Fibroblast of lung (primary cell): Measurements from ENCODE around the gene DPY30. TPM values are rescaled to one million over a fixed set of nuclear protein-coding genes. Genes with fewer than 3 reads are reported as not detected.
A peak's percentile ranks its signal among the peaks of the same experiment; 100 is the strongest.

Experiments
- DNase-seq, 2 donors: peaks; one replicate each; pipeline versions ENCODE4 v3.0.0 to v3.0.0-alpha.2; 2010; ENCODE audit warnings: low read depth in 2 of 2
- H2AFZ ChIP-seq: 2 replicates; pipeline ENCODE4 v1.5.1; 2012; ENCODE audit warnings: low read length, control low read depth, inconsistent platforms
- H3K27ac ChIP-seq: 2 replicates; pipeline ENCODE4 v1.5.1; 2011; ENCODE audit warnings: low read length, control low read depth; ENCODE audit not compliant: insufficient read depth
- H3K27me3 ChIP-seq: 2 replicates; pipeline ENCODE4 v1.5.1; 2011; ENCODE audit warnings: mild to moderate bottlenecking, low read length; ENCODE audit not compliant: control insufficient read depth, insufficient read depth
- H3K36me3 ChIP-seq: 2 replicates; pipeline ENCODE4 v1.5.1; 2011; ENCODE audit warnings: low read length; ENCODE audit not compliant: control insufficient read depth, insufficient read depth
- H3K4me1 ChIP-seq: 2 replicates; pipeline ENCODE4 v1.5.1; 2011; ENCODE audit warnings: low read length; ENCODE audit not compliant: control insufficient read depth, insufficient read depth; ENCODE audit errors: extremely low read depth
- H3K4me2 ChIP-seq: 2 replicates; pipeline ENCODE4 v1.5.1; 2011; ENCODE audit warnings: low read length, control low read depth; ENCODE audit not compliant: insufficient read depth; ENCODE audit errors: extremely low read depth
- H3K4me3 ChIP-seq, 4 experiments: fragments of 200-600 bp in 1 of 4; sonication (generic) in 1 of 4; replicated peaks in 1 of 4; 2 replicates each; pipeline ENCODE4 v1.5.1; 2011 to 2016; ENCODE audit warnings: low read length in 4 of 4, low read depth in 3 of 4, mild to moderate bottlenecking in 3 of 4, control low read depth in 2 of 4, inconsistent platforms in 1 of 4, mixed read lengths in 1 of 4; ENCODE audit not compliant: insufficient read depth in 1 of 4; ENCODE audit errors: control extremely low read depth in 1 of 4
- H3K79me2 ChIP-seq: 2 replicates; pipeline ENCODE4 v1.5.1; 2012; ENCODE audit warnings: mild to moderate bottlenecking, low read length, inconsistent platforms; ENCODE audit not compliant: control insufficient read depth, insufficient read depth
- H3K9ac ChIP-seq: 2 replicates; pipeline ENCODE4 v1.5.1; 2011; ENCODE audit warnings: mild to moderate bottlenecking, low read length, control low read depth; ENCODE audit not compliant: insufficient read depth
- H3K9me3 ChIP-seq: 2 replicates; pipeline ENCODE4 v1.5.1; 2012; ENCODE audit warnings: low read depth, low read length; ENCODE audit not compliant: control insufficient read depth, insufficient read depth
- H4K20me1 ChIP-seq: 2 replicates; pipeline ENCODE4 v1.5.1; 2011; ENCODE audit warnings: low read length; ENCODE audit not compliant: control insufficient read depth, insufficient read depth; ENCODE audit errors: extremely low read depth
- EZH2 ChIP-seq: IDR thresholded peaks from 2 replicates; pipeline ENCODE4 v1.5.1; 2012; ENCODE audit warnings: low read length, control low read depth, mild to moderate bottlenecking; ENCODE audit errors: missing control alignments
- polyA plus RNA-seq, 2 donors: library from polyadenylated mRNA; depleted of rRNA in 1 of 2; stranded (reverse) in 1 of 2; unstranded in 1 of 2; fragments of >200 nt; gene quantifications; 2 replicates each; pipeline ENCODE4 v1.2.1, GENCODE V29; 2011 to 2012; ENCODE audit warnings: missing spikeins in 1 of 2
- total RNA-seq: library from RNA; depleted of rRNA; stranded (reverse); fragments of >200 nt; gene quantifications from 2 replicates; pipeline ENCODE4 v1.2.1, GENCODE V29; 2014
- TF ChIP-seq, protein P1 (sequence below), 2 donors: IDR thresholded peaks in 1 of 2; conservative IDR thresholded peaks in 1 of 2; 1 replicate in 1 of 2; 2 replicates in 1 of 2; pipeline ENCODE4 v1.5.1; 2011 to 2012; ENCODE audit warnings: low read length in 2 of 2, control low read depth in 1 of 2, inconsistent platforms in 1 of 2, low read depth in 1 of 2, mild to moderate bottlenecking in 1 of 2

The DPY30 gene
- total and polyA plus RNA-seq, 2 donors (not counting 1 experiment from before 2014, with no cell fraction given): 50.5 to 126 TPM

DNA sequence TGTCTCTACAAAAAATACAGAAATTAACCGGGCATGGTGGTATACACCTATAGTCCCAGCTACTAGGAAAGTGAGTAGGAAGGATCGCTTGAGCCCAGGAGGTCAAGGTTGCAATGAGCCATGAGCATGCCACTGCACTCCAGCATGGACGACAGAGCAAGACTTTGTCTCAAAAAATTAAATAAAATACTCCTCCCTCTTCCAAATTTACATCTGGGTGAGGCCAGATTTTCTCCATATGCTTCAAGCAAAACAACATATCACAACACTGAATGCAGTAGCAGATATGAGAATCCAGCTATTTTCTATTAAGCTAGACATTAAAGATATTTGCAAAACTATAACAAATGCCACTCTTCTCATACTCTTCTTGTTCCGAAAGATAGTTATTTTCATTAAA, 49.7 kb downstream of the DPY30 start:
- Histone ChIP-seq H3K9me3 (no peaks in the 10 kb centered on the region), H3K27ac (no peak overlapping the region), H3K79me2 (peaks cover 62% of the 10 kb centered on the region), H2AFZ (no peak overlapping the region), H3K4me3 (no peak overlapping the region), H3K4me1 (no peaks in the 10 kb centered on the region), H4K20me1 (no peaks in the 10 kb centered on the region), H3K4me2 (no peak overlapping the region), H3K9ac (no peak overlapping the region), H3K36me3 (no peaks in the 10 kb centered on the region), H3K27me3 (no peaks in the 10 kb centered on the region)
- TF ChIP-seq EZH2: no peak
- TF ChIP-seq, protein P1, sequence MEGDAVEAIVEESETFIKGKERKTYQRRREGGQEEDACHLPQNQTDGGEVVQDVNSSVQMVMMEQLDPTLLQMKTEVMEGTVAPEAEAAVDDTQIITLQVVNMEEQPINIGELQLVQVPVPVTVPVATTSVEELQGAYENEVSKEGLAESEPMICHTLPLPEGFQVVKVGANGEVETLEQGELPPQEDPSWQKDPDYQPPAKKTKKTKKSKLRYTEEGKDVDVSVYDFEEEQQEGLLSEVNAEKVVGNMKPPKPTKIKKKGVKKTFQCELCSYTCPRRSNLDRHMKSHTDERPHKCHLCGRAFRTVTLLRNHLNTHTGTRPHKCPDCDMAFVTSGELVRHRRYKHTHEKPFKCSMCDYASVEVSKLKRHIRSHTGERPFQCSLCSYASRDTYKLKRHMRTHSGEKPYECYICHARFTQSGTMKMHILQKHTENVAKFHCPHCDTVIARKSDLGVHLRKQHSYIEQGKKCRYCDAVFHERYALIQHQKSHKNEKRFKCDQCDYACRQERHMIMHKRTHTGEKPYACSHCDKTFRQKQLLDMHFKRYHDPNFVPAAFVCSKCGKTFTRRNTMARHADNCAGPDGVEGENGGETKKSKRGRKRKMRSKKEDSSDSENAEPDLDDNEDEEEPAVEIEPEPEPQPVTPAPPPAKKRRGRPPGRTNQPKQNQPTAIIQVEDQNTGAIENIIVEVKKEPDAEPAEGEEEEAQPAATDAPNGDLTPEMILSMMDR (conservative IDR thresholded peaks at IDR 0.05 in 1 of 2, IDR thresholded peaks at IDR 0.05 in 1 of 2; ENCODE audit: low read depth in 1 of 2, low read length in 2 of 2): no peak
- DNase-seq: no peak

DNA sequence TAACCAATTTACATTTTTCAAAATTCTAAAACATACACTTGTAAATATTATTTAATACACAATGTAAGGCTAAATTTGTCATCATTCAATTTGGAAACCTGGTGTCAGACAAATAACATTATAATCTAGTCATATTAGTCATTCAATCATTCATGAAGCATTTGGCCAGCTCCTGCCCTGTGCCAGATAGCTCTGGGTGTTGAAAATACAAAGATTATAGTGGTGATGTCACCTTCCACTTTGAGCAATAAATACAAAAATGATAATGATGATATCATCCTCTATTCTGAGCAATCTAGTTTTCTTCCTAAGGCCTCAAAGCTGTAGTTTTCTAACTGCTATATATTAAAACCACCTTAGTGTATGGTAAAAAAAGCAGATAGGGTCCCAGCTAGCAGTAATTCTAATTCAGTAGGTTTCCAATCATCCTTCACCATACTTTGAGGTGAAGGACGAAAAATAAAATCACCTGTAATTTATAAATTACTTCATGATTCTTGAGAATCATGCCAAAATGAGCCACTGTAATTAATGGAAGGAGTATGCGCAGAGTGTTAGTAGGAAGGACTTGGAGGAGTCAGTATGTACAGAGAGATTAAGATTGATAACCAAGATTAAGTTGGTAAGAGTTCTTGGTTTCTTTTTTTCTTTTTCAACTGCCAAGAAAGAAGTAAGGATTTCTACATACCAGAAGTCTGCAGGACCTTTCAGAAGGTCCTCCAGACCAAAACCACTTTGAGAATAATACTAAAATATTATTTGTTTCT, 52.0 kb downstream of the DPY30 start:
- no peak overlapping the region for H3K9ac ChIP-seq

DNA sequence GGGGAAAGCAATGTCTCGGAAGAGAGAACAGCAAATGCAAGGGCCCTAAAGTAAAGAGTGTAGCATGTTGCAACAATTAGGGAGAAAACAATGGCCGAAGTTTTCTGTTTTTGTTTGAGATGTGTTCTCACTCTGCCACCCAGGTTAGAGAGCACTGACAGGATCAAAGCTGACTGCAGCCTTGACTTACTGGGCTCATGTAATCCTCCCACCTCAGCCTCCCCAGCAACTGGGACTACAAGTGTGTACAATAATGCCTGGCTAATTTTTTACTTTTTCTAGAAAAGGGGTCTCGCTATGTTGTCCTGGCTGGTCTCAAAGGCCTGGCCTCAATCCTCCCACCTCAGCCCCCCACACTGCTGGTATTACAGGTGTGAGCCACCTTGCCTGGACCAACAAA, 52.7 kb downstream of the DPY30 start:
- Histone ChIP-seq H3K9ac (no peak overlapping the region), H4K20me1 (no peaks in the 10 kb centered on the region), H3K27ac (no peak overlapping the region), H3K4me1 (no peaks in the 10 kb centered on the region), H3K9me3 (no peaks in the 10 kb centered on the region), H3K36me3 (no peaks in the 10 kb centered on the region), H3K79me2 (peaks cover 59% of the 10 kb centered on the region), H3K4me2 (no peak overlapping the region), H3K27me3 (no peaks in the 10 kb centered on the region), H2AFZ (no peak overlapping the region), H3K4me3 (no peak overlapping the region)
- no peak for TF ChIP-seq EZH2
- TF ChIP-seq, protein P1 (conservative IDR thresholded peaks at IDR 0.05 in 1 of 2, IDR thresholded peaks at IDR 0.05 in 1 of 2; ENCODE audit: low read depth in 1 of 2, low read length in 2 of 2): no peak
- DNase-seq: no peak

More for the DNA sequence above, 52.0 kb downstream of the DPY30 start:
- no peak overlapping the region for H2AFZ ChIP-seq
- no peaks in the 10 kb centered on the region for H3K27me3 ChIP-seq
- DNase-seq: peak; percentile 34 to 69
- H3K79me2 ChIP-seq: peaks cover 60% of the 10 kb centered on the region
- H4K20me1 ChIP-seq: no peaks in the 10 kb centered on the region
- no peak overlapping the region for H3K27ac ChIP-seq
- TF ChIP-seq EZH2: no peak
- TF ChIP-seq, protein P1 (conservative IDR thresholded peaks at IDR 0.05 in 1 of 2, IDR thresholded peaks at IDR 0.05 in 1 of 2; ENCODE audit: low read depth in 1 of 2, low read length in 2 of 2): no peak
- no peak overlapping the region for H3K4me2 ChIP-seq
- H3K4me1 ChIP-seq: no peaks in the 10 kb centered on the region
- H3K9me3 ChIP-seq: no peaks in the 10 kb centered on the region
- H3K36me3 ChIP-seq: no peaks in the 10 kb centered on the region
- no peak overlapping the region for H3K4me3 ChIP-seq
